CMK (cell line): ENCODE results near the gene PHLDB3.
"Not testable (repeated sequence)": the region's sequence is repeated elsewhere in the genome, so short reads cannot be mapped to it uniquely, and the experiment has no call there.

Experiments used
- DNase-seq: peaks from one replicate; pipeline ENCODE4 v3.0.0-alpha.2; 2010; ENCODE audit warnings: low read depth

PHLDB3 gene

GRCh38 chr19:43439709-43440063 is 64.9 kb downstream of the PHLDB3 start:
- DNase-seq = no peak

- no peak for DNase-seq
Observed at GRCh38 chr19:43439032-43439708, 65.4 kb downstream of the PHLDB3 start.

GRCh38 chr19:43438291-43439031 is 66.1 kb downstream of the PHLDB3 start:
- DNase-seq = no peak

- no peak for DNase-seq
Observed at GRCh38 chr19:43437712-43438111, 66.8 kb downstream of the PHLDB3 start.

- not testable (repeated sequence) for DNase-seq
Observed at GRCh38 chr19:43437284-43437683, 67.3 kb downstream of the PHLDB3 start.

GRCh38 chr19:43435775-43436174 is 68.8 kb downstream of the PHLDB3 start:
- no peak for DNase-seq

GRCh38 chr19:43433689-43434088 is 70.9 kb downstream of the PHLDB3 start:
- no peak for DNase-seq

- no peak for DNase-seq
Observed at GRCh38 chr19:43433358-43433673, 71.2 kb downstream of the PHLDB3 start.

- DNase-seq = no peak
Observed at GRCh38 chr19:43430976-43431375, 73.6 kb downstream of the PHLDB3 start.

- no peak for DNase-seq
Observed at GRCh38 chr19:43430142-43430710, 74.3 kb downstream of the PHLDB3 start.

- no peak for DNase-seq
Observed at GRCh38 chr19:43429395-43429794, 75.2 kb downstream of the PHLDB3 start.

GRCh38 chr19:43425567-43426392 is 78.8 kb downstream of the PHLDB3 start:
- no peak for DNase-seq
